GM06990 (cell line): ENCODE results near the gene TOP3B.

Experiments
- DNase-seq: peaks from one replicate; pipeline ENCODE4 v3.0.0-alpha.2; 2011; ENCODE audit not compliant: insufficient read length; ENCODE audit errors: extremely low read depth
- H3K27me3 ChIP-seq: replicated peaks from 2 replicates; pipeline ENCODE4 v1.6.0; 2011; ENCODE audit warnings: low read length; ENCODE audit not compliant: control insufficient read depth, insufficient read depth
- H3K36me3 ChIP-seq: 2 replicates; pipeline ENCODE4 v1.5.1; 2011; ENCODE audit warnings: low read length; ENCODE audit not compliant: control insufficient read depth, insufficient read depth
- H3K4me3 ChIP-seq: replicated peaks from 2 replicates; pipeline ENCODE4 v1.5.1; 2011; ENCODE audit warnings: low read depth, mild to moderate bottlenecking, control low read depth, low read length
- TF ChIP-seq, protein P1 (sequence below): IDR thresholded peaks from 2 replicates; pipeline ENCODE4 v1.5.1; 2011; ENCODE audit warnings: low read length, control low read depth, mild to moderate bottlenecking, inconsistent platforms; ENCODE audit not compliant: insufficient read depth, poor library complexity, severe bottlenecking

TOP3B gene

GRCh38 chr22:21980547-21980946 is 2.0 kb downstream of the TOP3B start:
- H3K36me3 ChIP-seq, result peaks cover 4% of the 10 kb centered on the region
- no peak for DNase-seq
- H3K4me3 ChIP-seq, result no peak overlapping the region
- TF ChIP-seq, protein P1, sequence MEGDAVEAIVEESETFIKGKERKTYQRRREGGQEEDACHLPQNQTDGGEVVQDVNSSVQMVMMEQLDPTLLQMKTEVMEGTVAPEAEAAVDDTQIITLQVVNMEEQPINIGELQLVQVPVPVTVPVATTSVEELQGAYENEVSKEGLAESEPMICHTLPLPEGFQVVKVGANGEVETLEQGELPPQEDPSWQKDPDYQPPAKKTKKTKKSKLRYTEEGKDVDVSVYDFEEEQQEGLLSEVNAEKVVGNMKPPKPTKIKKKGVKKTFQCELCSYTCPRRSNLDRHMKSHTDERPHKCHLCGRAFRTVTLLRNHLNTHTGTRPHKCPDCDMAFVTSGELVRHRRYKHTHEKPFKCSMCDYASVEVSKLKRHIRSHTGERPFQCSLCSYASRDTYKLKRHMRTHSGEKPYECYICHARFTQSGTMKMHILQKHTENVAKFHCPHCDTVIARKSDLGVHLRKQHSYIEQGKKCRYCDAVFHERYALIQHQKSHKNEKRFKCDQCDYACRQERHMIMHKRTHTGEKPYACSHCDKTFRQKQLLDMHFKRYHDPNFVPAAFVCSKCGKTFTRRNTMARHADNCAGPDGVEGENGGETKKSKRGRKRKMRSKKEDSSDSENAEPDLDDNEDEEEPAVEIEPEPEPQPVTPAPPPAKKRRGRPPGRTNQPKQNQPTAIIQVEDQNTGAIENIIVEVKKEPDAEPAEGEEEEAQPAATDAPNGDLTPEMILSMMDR, result no peak
- H3K27me3 ChIP-seq, result no peaks in the 10 kb centered on the region

- TF ChIP-seq, protein P1, result no peak
- DNase-seq, result no peak
- Histone ChIP-seq H3K4me3 (no peak overlapping the region), H3K27me3 (no peaks in the 10 kb centered on the region), H3K36me3 (peaks cover 13% of the 10 kb centered on the region)
These were observed 3.8 kb downstream of the TOP3B start for GRCh38 chr22:21978564-21979386.

DNA sequence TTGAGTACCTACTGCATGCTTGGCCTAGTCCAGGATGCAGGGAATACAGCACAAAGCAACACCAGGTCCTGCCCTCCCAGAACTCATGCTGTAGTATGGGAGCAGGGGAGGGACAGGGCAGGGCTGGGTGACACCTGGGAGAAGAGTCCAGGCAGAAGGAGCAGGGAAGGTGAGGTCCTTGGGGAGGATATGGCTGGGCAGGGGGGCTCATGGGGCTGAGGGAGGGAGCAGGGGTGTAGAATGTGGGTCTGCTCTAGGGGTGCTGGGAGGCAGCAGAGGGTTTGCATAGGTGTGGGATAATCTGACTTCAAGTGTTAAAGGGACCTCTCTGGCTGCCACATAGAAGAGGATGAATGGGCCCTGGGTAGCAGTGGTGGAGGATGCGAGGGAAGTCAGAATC is 4.8 kb downstream of the TOP3B start:
- Histone ChIP-seq H3K36me3 (peaks cover 19% of the 10 kb centered on the region), H3K27me3 (no peaks in the 10 kb centered on the region), H3K4me3 (no peak overlapping the region)
- TF ChIP-seq, protein P1, result no peak
- DNase-seq, result no peak

GRCh38 chr22:21975854-21976345 is 6.7 kb downstream of the TOP3B start:
- Histone ChIP-seq H3K4me3 (no peak overlapping the region), H3K36me3 (peaks cover 33% of the 10 kb centered on the region), H3K27me3 (no peaks in the 10 kb centered on the region)
- TF ChIP-seq, protein P1, result no peak
- no peak for DNase-seq

DNA sequence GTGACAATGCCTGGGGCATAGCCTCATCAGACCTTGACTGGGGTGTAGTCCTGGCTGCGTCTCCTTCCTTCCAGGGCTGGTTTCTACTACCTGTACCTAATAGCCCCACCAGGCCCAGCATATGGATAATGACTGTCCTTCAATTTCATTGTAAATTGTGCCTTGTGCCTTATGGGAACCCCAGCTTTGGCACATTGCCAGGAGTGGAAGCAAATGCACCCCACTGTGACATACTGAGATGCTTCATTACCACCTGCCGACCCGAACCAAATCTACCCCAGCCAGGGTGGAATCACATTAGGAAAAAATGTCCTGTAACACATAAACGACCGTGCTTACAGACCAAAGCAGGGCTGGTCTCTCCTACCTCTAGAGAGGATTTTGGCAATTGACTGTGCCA is 7.3 kb downstream of the TOP3B start:
- no peak for DNase-seq
- H3K4me3 ChIP-seq, result no peak overlapping the region
- H3K27me3 ChIP-seq, result no peaks in the 10 kb centered on the region
- peaks cover 37% of the 10 kb centered on the region for H3K36me3 ChIP-seq
- TF ChIP-seq, protein P1, result no peak
